Keratinocyte (primary cell): ENCODE results near the gene RHD. TPM values are rescaled to one million over a fixed set of nuclear protein-coding genes. Genes with fewer than 3 reads are reported as not detected.
"Not testable (repeated sequence)": the region's sequence is repeated elsewhere in the genome, so short reads cannot be mapped to it uniquely, and the experiment has no call there.

Source experiments
- DNase-seq: peaks from one replicate; pipeline ENCODE4 v3.0.0-alpha.2; 2011; ENCODE audit warnings: low read depth, missing footprints, low spot score
- FAIRE-seq: peaks from 2 replicates; lab custom pipeline; 2011; peaks lifted over from hg19 to GRCh38; lab: Jason Lieb, UNC
- H2AFZ ChIP-seq: 2 replicates; pipeline ENCODE4 v1.6.0; 2012; ENCODE audit warnings: low read length, control low read depth, inconsistent platforms; ENCODE audit not compliant: control insufficient read depth
- H3K27ac ChIP-seq: 2 replicates; pipeline ENCODE4 v1.5.1; 2011; ENCODE audit warnings: low read length; ENCODE audit not compliant: control insufficient read depth, insufficient read depth
- H3K27me3 ChIP-seq: 3 replicates; pipeline ENCODE4 v1.6.0; 2011; ENCODE audit warnings: low read length; ENCODE audit not compliant: control insufficient read depth, insufficient read depth; ENCODE audit errors: extremely low read depth
- H3K36me3 ChIP-seq, 2 experiments: 2 replicates in 1 of 2; 3 replicates in 1 of 2; pipeline ENCODE4 v1.5.1; 2011; ENCODE audit warnings: low read length in 2 of 2, mild to moderate bottlenecking in 1 of 2; ENCODE audit not compliant: control insufficient read depth in 2 of 2, insufficient read depth in 2 of 2; ENCODE audit errors: extremely low read depth in 1 of 2
- H3K4me1 ChIP-seq: 3 replicates; pipeline ENCODE4 v1.5.1; 2011; ENCODE audit warnings: low read length; ENCODE audit not compliant: control insufficient read depth, insufficient read depth; ENCODE audit errors: extremely low read depth
- H3K4me2 ChIP-seq: 3 replicates; pipeline ENCODE4 v1.6.0; 2011; ENCODE audit warnings: low read depth, low read length; ENCODE audit not compliant: control insufficient read depth, insufficient read depth; ENCODE audit errors: extremely low read depth
- H3K4me3 ChIP-seq, 3 experiments: fragments of 200-600 bp in 1 of 3; sonication (generic) in 1 of 3; 2 replicates in 2 of 3; 3 replicates in 1 of 3; pipeline ENCODE4 v1.5.1; 2011 to 2016; ENCODE audit warnings: low read length in 3 of 3, mild to moderate bottlenecking in 3 of 3, control low read depth in 2 of 3, inconsistent platforms in 1 of 3, low read depth in 1 of 3, mixed read lengths in 1 of 3, mixed run types in 1 of 3, moderate library complexity in 1 of 3; ENCODE audit not compliant: control insufficient read depth in 2 of 3, insufficient read depth in 2 of 3; ENCODE audit errors: extremely low read depth in 1 of 3
- H3K79me2 ChIP-seq: 2 replicates; pipeline ENCODE4 v1.6.0; 2012; ENCODE audit warnings: low read length; ENCODE audit not compliant: control insufficient read depth, insufficient read depth
- H3K9ac ChIP-seq: 3 replicates; pipeline ENCODE4 v1.6.0; 2011; ENCODE audit warnings: low read length; ENCODE audit not compliant: control insufficient read depth, insufficient read depth; ENCODE audit errors: extremely low read depth
- H3K9me1 ChIP-seq: 3 replicates; pipeline ENCODE4 v1.6.0; 2011; ENCODE audit warnings: low read length; ENCODE audit not compliant: control insufficient read depth, insufficient read depth; ENCODE audit errors: extremely low read depth
- H3K9me3 ChIP-seq: 2 replicates; pipeline ENCODE4 v1.5.1; 2012; ENCODE audit warnings: low read depth, low read length; ENCODE audit not compliant: control insufficient read depth
- H4K20me1 ChIP-seq: 3 replicates; pipeline ENCODE4 v1.6.0; 2011; ENCODE audit warnings: low read length; ENCODE audit not compliant: control insufficient read depth, insufficient read depth; ENCODE audit errors: extremely low read depth
- CTCF ChIP-seq, 3 experiments: IDR thresholded peaks in 1 of 3; conservative IDR thresholded peaks in 1 of 3; optimal IDR thresholded peaks in 1 of 3; 2 replicates in 2 of 3; 3 replicates in 1 of 3; pipeline versions ENCODE3 to v1.5.1; 2011; ENCODE audit warnings: low read length in 3 of 3, mild to moderate bottlenecking in 3 of 3, moderate library complexity in 2 of 3, control low read depth in 1 of 3, inconsistent platforms in 1 of 3; ENCODE audit not compliant: insufficient read depth in 2 of 3; ENCODE audit errors: extremely low read depth in 1 of 3
- EZH2 ChIP-seq: IDR thresholded peaks from one replicate; pipeline ENCODE4 v1.6.1; 2012; ENCODE audit warnings: inconsistent platforms, mild to moderate bottlenecking, low read length, moderate library complexity
- dilution Hi-C: fragments of 300-500 bp; cut with MboI; formaldehyde crosslinking; loops from one replicate; pipeline ENCODE4 v1.7.0; 2020; ENCODE audit warnings: low sequenced_read_pairs; ENCODE audit not compliant: extremely low pct_ligation_motif_present
- polyA minus RNA-seq, 3 experiments: library from RNA; depleted of rRNA, polyadenylated mRNA; stranded (reverse); fragments of >200 nt; gene quantifications; 1 replicate in 1 of 3; 2 replicates in 1 of 3; 3 replicates in 1 of 3; pipeline ENCODE4 v1.2.3, GENCODE V29; 2011
- polyA plus RNA-seq, 5 experiments: library from polyadenylated mRNA; depleted of rRNA in 3 of 5; stranded (reverse) in 3 of 5; stranded (forward) in 1 of 5; unstranded in 1 of 5; fragments of >200 nt; gene quantifications; 1 replicate in 1 of 5; 2 replicates in 3 of 5; 3 replicates in 1 of 5; pipeline versions ENCODE4 v1.2.1 to v1.2.3, GENCODE V29; 2011 to 2012; ENCODE audit warnings: missing spikeins in 2 of 5, low read depth in 1 of 5, low replicate concordance in 1 of 5

RHD gene
- polyA plus RNA-seq, result not detected in 3 replicates
- polyA plus RNA-seq (2011; ENCODE audit: low read depth), result not detected
- polyA plus RNA-seq (2011; cell fraction: cytosol; rRNA removed), result not detected in 2 replicates
- not detected in 2 replicates for polyA plus RNA-seq (2011; cell fraction: nucleus; rRNA removed)
- 0.06 TPM in 1 of 2 replicates, not detected in the other for polyA plus RNA-seq (2012; ENCODE audit: low replicate concordance)
- not detected in 3 replicates for polyA minus RNA-seq
- not detected for polyA minus RNA-seq (2011; cell fraction: cytosol; rRNA and poly(A)+ RNA removed)
- polyA minus RNA-seq (2011; cell fraction: nucleus; rRNA and poly(A)+ RNA removed), result not detected in 2 replicates

GRCh38 chr1:25272238-25272637 is at the start of gene RHD:
Gene RHD (plus strand): TSS chr1:25272509. CDS start chr1:25272548, 39 bp downstream.
- H4K20me1 ChIP-seq, FAIRE-seq, dilution Hi-C loops, H3K4me1 ChIP-seq, H3K27me3 ChIP-seq, H3K9ac ChIP-seq, H3K27ac ChIP-seq, H2AFZ ChIP-seq, H3K4me2 ChIP-seq, H3K79me2 ChIP-seq, DNase-seq, H3K36me3 ChIP-seq, H3K4me3 ChIP-seq, H3K9me3 ChIP-seq, H3K9me1 ChIP-seq: not testable (repeated sequence)

GRCh38 chr1:25222606-25223005 is 49.7 kb upstream of the RHD start:
- DNase-seq, result no peak
- Histone ChIP-seq H3K36me3 (peaks cover 17 to 19% of the 10 kb centered on the region in 2 experiments), H3K4me1 (no peaks in the 10 kb centered on the region)

More at GRCh38 chr1:25222606-25223005, 49.7 kb upstream of the RHD start:
- dilution Hi-C loops, result loop anchor here (25.0 kb wide), 1 partner anchor 285 kb away; the partner anchor contains the start of gene RUNX3
- Histone ChIP-seq H3K27me3 (no peaks in the 10 kb centered on the region), H3K4me3 (no peak overlapping the region), H3K9me1 (no peaks in the 10 kb centered on the region), H3K79me2 (no peaks in the 10 kb centered on the region), H4K20me1 (no peaks in the 10 kb centered on the region), H3K9ac (no peak overlapping the region), H3K27ac (no peak overlapping the region), H3K9me3 (no peaks in the 10 kb centered on the region), H3K4me2 (no peak overlapping the region), H2AFZ (no peak overlapping the region)
- FAIRE-seq, result no peak
- no peak for TF ChIP-seq CTCF (optimal IDR thresholded peaks at IDR 0.05 in 1 of 3, IDR thresholded peaks at IDR 0.05 in 1 of 3, conservative IDR thresholded peaks at IDR 0.05 in 1 of 3; ENCODE audit: extremely low read depth in 1 of 3, insufficient read depth in 2 of 3, low read length in 3 of 3)
- no peak for TF ChIP-seq EZH2
